Activated naive CD8-positive, alpha-beta T cell (primary cell): ENCODE measurements around the gene SSC5D.

Source experiments
- H3K27ac Mint-ChIP-seq: one replicate; pipeline ENCODE4 v1.8.0; 2021; ENCODE audit warnings: mixed read lengths
- H3K27me3 Mint-ChIP-seq: one replicate; pipeline ENCODE4 v1.8.0; 2021; ENCODE audit warnings: mixed read lengths
- H3K36me3 Mint-ChIP-seq: one replicate; pipeline ENCODE4 v1.8.0; 2021; ENCODE audit warnings: mixed read lengths
- H3K4me1 Mint-ChIP-seq: one replicate; pipeline ENCODE4 v1.8.0; 2021; ENCODE audit warnings: low read depth, mixed read lengths
- H3K4me3 Mint-ChIP-seq: one replicate; pipeline ENCODE4 v1.8.0; 2021; ENCODE audit warnings: mild to moderate bottlenecking, mixed read lengths
- H3K9me3 Mint-ChIP-seq: one replicate; pipeline ENCODE4 v1.8.0; 2021; ENCODE audit warnings: low read depth, mixed read lengths

Gene SSC5D

GRCh38 chr19:55552620-55553019 lies 64.4 kb downstream of the SSC5D start:
- H3K4me1 Mint-ChIP-seq: no peaks in the 10 kb centered on the region
- no peak overlapping the region for H3K4me3 Mint-ChIP-seq
- no peak overlapping the region for H3K27ac Mint-ChIP-seq
- H3K36me3 Mint-ChIP-seq: no peaks in the 10 kb centered on the region
- H3K27me3 Mint-ChIP-seq: peaks cover 1% of the 10 kb centered on the region
- no peaks in the 10 kb centered on the region for H3K9me3 Mint-ChIP-seq

GRCh38 chr19:55553217-55554182 lies 65.3 kb downstream of the SSC5D start:
- H3K27ac Mint-ChIP-seq: no peak overlapping the region

DNA sequence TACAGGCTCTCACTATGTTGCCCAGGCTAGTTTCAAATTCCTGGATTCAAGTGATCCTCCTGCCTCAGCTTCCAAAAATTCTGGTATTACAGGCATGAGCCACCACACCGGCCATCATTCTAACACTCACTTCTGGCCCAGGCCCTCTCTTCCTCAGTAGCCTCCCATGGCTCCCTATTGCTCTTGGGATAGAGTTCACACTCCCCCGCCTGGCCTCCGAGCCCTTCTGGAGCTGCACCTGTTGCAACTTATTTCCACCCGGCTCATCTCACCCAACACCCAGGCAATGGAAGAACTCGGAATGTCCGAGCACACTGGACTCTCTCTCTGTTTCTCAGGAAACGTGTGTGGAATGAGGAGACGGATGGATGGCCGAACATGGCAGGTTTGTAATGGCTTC lies 66.1 kb downstream of the SSC5D start:
- Mint-ChIP-seq H3K4me1 (no peaks in the 10 kb centered on the region), H3K36me3 (no peaks in the 10 kb centered on the region), H3K27ac (no peak overlapping the region), H3K4me3 (no peak overlapping the region), H3K27me3 (no peaks in the 10 kb centered on the region), H3K9me3 (no peaks in the 10 kb centered on the region)

More at GRCh38 chr19:55553217-55554182, 65.3 kb downstream of the SSC5D start:
- H3K27me3 Mint-ChIP-seq: no peaks in the 10 kb centered on the region
- no peak overlapping the region for H3K4me3 Mint-ChIP-seq
- H3K9me3 Mint-ChIP-seq: no peaks in the 10 kb centered on the region
- no peaks in the 10 kb centered on the region for H3K4me1 Mint-ChIP-seq
- H3K36me3 Mint-ChIP-seq: no peaks in the 10 kb centered on the region

- H3K4me3 Mint-ChIP-seq: no peak overlapping the region
- no peaks in the 10 kb centered on the region for H3K36me3 Mint-ChIP-seq
- no peaks in the 10 kb centered on the region for H3K27me3 Mint-ChIP-seq
- no peaks in the 10 kb centered on the region for H3K4me1 Mint-ChIP-seq
- no peak overlapping the region for H3K27ac Mint-ChIP-seq
- H3K9me3 Mint-ChIP-seq: no peaks in the 10 kb centered on the region
These were observed 66.5 kb downstream of the SSC5D start for GRCh38 chr19:55554741-55555152.

DNA sequence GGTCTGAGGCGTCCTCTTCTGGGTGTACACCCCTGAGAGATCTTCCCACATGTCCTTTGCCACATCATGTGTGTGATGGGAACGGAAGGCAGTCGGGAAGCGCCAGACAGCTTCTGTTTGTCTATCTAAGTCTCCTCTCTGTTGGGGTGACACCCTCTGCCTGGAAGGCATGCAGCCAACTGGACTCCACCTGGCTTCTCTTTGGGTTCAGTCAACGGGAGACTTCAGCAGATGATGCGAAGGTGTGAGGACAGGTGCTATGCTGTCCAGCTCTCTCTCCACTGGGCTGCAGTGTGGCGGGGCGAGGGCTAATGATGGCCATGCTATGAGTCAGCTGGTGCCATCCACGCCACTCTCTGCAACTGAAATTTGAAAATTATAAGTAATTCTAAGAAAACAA lies 71.4 kb downstream of the SSC5D start:
- no peaks in the 10 kb centered on the region for H3K4me1 Mint-ChIP-seq
- no peak overlapping the region for H3K4me3 Mint-ChIP-seq
- no peaks in the 10 kb centered on the region for H3K36me3 Mint-ChIP-seq
- H3K27ac Mint-ChIP-seq: no peak overlapping the region
- H3K9me3 Mint-ChIP-seq: no peaks in the 10 kb centered on the region
- H3K27me3 Mint-ChIP-seq: peaks cover 1% of the 10 kb centered on the region

DNA sequence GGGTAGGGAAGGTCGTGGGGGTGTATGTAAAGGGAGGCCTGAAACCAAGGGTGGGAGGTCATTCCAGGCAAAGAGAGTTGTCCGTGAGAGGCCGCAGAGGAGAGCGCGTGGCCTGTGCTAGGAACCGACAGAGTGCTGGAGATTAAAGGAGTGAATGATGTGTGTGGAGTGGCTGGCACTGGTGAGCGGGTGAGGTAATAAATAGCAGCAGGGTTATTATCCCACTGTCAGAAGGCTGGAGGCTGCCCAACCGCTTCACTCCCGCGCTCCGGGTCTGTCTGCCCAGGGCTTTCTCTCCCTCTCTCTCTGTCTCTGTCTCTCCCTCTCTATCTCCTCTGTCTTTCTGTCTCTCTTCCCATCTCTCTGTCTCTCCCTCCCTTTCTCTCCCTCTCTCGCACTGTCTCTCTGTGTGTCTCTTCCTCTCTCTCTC lies 75.0 kb downstream of the SSC5D start:
- Mint-ChIP-seq H3K27ac (no peak overlapping the region), H3K9me3 (no peaks in the 10 kb centered on the region), H3K27me3 (peaks cover 4% of the 10 kb centered on the region), H3K4me1 (no peaks in the 10 kb centered on the region), H3K4me3 (no peak overlapping the region), H3K36me3 (no peaks in the 10 kb centered on the region)

DNA sequence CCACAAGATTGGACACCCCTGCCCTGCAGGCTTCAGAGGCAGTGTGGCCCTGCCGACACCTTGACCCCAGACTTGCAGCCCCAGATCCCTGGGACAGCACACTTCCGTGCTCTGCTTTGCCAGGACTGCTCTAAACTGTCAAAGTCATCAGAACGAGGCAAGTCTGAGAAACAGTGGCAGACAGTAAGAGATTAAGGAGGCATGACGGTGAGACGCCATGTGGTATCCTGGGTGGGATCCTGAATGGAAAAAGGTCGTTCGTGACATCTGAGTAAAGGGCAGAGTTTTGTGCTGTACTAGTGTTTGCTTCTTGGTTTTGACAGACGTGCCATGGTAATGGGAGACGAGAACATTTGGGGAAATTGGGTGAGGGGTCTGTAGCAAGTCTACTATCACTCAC lies 78.6 kb downstream of the SSC5D start:
- no peak overlapping the region for H3K4me3 Mint-ChIP-seq
- peaks cover 3% of the 10 kb centered on the region for H3K27me3 Mint-ChIP-seq
- H3K9me3 Mint-ChIP-seq: no peaks in the 10 kb centered on the region

GRCh38 chr19:55567708-55568328 lies 79.6 kb downstream of the SSC5D start:
- Mint-ChIP-seq H3K4me1 (no peaks in the 10 kb centered on the region), H3K27ac (no peak overlapping the region), H3K27me3 (peaks cover 3% of the 10 kb centered on the region), H3K36me3 (no peaks in the 10 kb centered on the region), H3K4me3 (no peak overlapping the region), H3K9me3 (no peaks in the 10 kb centered on the region)

More for the DNA sequence above, 78.6 kb downstream of the SSC5D start:
- Mint-ChIP-seq H3K27ac (no peak overlapping the region), H3K4me1 (no peaks in the 10 kb centered on the region), H3K36me3 (no peaks in the 10 kb centered on the region)
